Activated T-cell treated with anti-CD3 and anti-CD28 coated beads, Interleukin-2, amount 50 U/mL, for 48 hours (primary cell): ENCODE results near the gene ME3.
A peak's percentile ranks its signal among the peaks of the same experiment; 100 is the strongest.

Source experiments
- DNase-seq, 2 experiments: peaks; one replicate each; pipeline ENCODE4 v3.0.0-alpha.2; 2020

Gene ME3

GRCh38 chr11:86617502-86617901 is 54.9 kb downstream of the ME3 start:
- no peak for DNase-seq

- no peak for DNase-seq
Observed at GRCh38 chr11:86615487-86615886, 56.9 kb downstream of the ME3 start.

GRCh38 chr11:86610559-86611341 is 61.7 kb downstream of the ME3 start:
- no peak for DNase-seq

- DNase-seq: peak; percentile 64 to 67
Observed at GRCh38 chr11:86608251-86608799, 64.1 kb downstream of the ME3 start.

GRCh38 chr11:86606836-86607481 is 65.5 kb downstream of the ME3 start:
- DNase-seq: no peak

GRCh38 chr11:86606270-86606835 is 66.1 kb downstream of the ME3 start:
- no peak for DNase-seq

GRCh38 chr11:86596861-86597586 is 75.4 kb downstream of the ME3 start:
- DNase-seq: no peak

- DNase-seq: no peak
Observed at GRCh38 chr11:86595955-86596354, 76.5 kb downstream of the ME3 start.

GRCh38 chr11:86595451-86595850 is 77.0 kb downstream of the ME3 start:
- DNase-seq: no peak

GRCh38 chr11:86594746-86595145 is 77.7 kb downstream of the ME3 start:
- DNase-seq: no peak

- DNase-seq: no peak
Observed at GRCh38 chr11:86593833-86594232, 78.6 kb downstream of the ME3 start.

GRCh38 chr11:86592659-86593451 is 79.6 kb downstream of the ME3 start:
- DNase-seq: peak; percentile 88 to 92

- DNase-seq: no peak
Observed at GRCh38 chr11:86592047-86592591, 80.3 kb downstream of the ME3 start.

GRCh38 chr11:86591631-86592030 is 80.8 kb downstream of the ME3 start:
- DNase-seq: no peak

GRCh38 chr11:86589856-86590589 is 82.4 kb downstream of the ME3 start:
- DNase-seq: no peak

- no peak for DNase-seq
Observed at GRCh38 chr11:86589204-86589603, 83.2 kb downstream of the ME3 start.

GRCh38 chr11:86588566-86589090 is 83.8 kb downstream of the ME3 start:
- DNase-seq: no peak

GRCh38 chr11:86587264-86588193 is 84.9 kb downstream of the ME3 start:
- DNase-seq: no peak

- DNase-seq: no peak
Observed at GRCh38 chr11:86586307-86586706, 86.1 kb downstream of the ME3 start.

GRCh38 chr11:86582898-86583297 is 89.5 kb downstream of the ME3 start:
- no peak for DNase-seq
